Stimulated activated naive CD8-positive, alpha-beta T cell treated with anti-CD3 and anti-CD28 coated beads, Interleukin-15, amount 100 ng/mL, for 72 hours (primary cell): Measurements from ENCODE around the gene ASNS.
"Not testable (repeated sequence)": the region's sequence is repeated elsewhere in the genome, so short reads cannot be mapped to it uniquely, and the experiment has no call there.

ENCODE experiments used
- ATAC-seq: fragments of 150-1000 bp; cut with Tn5 transposase; 2 replicates; pipeline ENCODE4 v1.10.0; 2021; ENCODE audit warnings: mild to moderate bottlenecking, moderate library complexity
- DNase-seq, 2 donors: peaks; one replicate each; pipeline ENCODE4 v3.0.0; 2021 to 2022
- H3K27ac Mint-ChIP-seq, 2 donors: one replicate each; pipeline ENCODE4 v1.8.0; 2022; ENCODE audit warnings: mild to moderate bottlenecking in 2 of 2, mixed read lengths in 2 of 2, moderate library complexity in 2 of 2
- H3K27me3 Mint-ChIP-seq: one replicate; pipeline ENCODE4 v1.8.0; 2022; ENCODE audit warnings: mixed read lengths
- H3K4me1 Mint-ChIP-seq: one replicate; pipeline ENCODE4 v1.8.0; 2022; ENCODE audit warnings: mild to moderate bottlenecking, mixed read lengths
- H3K4me3 Mint-ChIP-seq, 2 donors: one replicate each; pipeline ENCODE4 v1.8.0; 2022; ENCODE audit warnings: mild to moderate bottlenecking in 2 of 2, mixed read lengths in 2 of 2, moderate library complexity in 1 of 2
- H3K9me3 Mint-ChIP-seq, 2 donors: one replicate each; pipeline ENCODE4 v1.8.0; 2022; ENCODE audit warnings: mixed read lengths in 2 of 2

The ASNS gene

DNA sequence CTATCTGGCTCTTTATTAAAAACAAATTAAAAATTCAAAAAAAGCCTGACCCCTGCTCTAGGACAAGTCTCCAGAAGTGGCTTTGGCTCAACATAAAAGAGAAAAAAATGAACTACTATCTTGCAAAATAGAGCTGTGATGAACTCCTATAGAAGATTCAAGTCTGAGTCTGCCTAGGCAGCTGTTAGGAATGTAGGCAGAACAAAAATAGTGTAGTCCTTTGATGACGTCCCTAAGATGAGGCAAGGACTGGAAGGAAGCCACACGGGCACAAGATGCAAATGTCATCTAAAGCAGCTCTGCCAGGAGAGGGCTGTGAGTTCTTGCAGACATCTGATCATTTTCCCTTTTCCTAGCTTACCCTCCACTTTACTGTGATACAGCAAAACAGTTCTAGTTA is 20.5 kb downstream of the ASNS start:
- no peak for ATAC-seq
- H3K27ac Mint-ChIP-seq = no peak overlapping the region

DNA sequence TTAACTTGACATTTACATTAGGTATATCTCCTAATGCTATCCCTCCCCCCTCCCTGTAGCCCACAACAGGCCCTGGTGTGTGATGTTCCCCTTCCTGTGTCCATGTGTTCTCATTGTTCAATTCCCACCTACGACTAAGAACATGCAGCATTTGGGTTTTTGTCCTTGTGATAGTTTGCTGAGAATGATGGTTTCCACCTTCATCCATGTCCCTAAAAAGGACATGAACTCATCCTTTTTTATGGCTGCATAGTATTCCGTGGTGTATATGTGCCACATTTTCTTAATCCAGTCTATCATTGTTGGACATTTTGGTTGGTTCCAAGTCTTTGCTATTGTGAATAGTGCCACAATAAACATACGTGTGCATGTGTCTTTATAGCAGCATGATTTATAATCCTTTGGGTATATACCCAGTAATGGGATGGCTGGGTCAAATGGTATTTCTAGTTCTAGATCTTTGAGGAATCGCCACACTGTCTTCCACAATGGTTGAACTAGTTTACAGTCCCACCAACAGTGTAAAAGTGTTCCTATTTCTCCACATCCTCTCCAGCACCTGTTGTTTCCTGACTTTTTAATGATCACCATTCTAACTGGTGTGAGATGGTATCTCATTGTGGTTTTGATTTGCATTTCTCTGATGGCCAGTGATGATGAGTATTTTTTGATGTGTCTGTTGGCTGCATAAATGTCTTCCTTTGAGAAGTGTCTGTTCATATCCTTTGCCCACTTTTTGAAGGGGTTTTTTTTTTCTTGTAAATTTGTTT is 21.8 kb downstream of the ASNS start:
- H3K9me3 Mint-ChIP-seq, H3K4me1 Mint-ChIP-seq, ATAC-seq, H3K27ac Mint-ChIP-seq, DNase-seq, H3K27me3 Mint-ChIP-seq, H3K4me3 Mint-ChIP-seq: not testable (repeated sequence)

More for the DNA sequence above, 20.5 kb downstream of the ASNS start:
- H3K4me3 Mint-ChIP-seq = no peak overlapping the region
- no peaks in the 10 kb centered on the region for H3K4me1 Mint-ChIP-seq
- H3K9me3 Mint-ChIP-seq = no peaks in the 10 kb centered on the region
- H3K27me3 Mint-ChIP-seq = no peaks in the 10 kb centered on the region
- no peak for DNase-seq

DNA sequence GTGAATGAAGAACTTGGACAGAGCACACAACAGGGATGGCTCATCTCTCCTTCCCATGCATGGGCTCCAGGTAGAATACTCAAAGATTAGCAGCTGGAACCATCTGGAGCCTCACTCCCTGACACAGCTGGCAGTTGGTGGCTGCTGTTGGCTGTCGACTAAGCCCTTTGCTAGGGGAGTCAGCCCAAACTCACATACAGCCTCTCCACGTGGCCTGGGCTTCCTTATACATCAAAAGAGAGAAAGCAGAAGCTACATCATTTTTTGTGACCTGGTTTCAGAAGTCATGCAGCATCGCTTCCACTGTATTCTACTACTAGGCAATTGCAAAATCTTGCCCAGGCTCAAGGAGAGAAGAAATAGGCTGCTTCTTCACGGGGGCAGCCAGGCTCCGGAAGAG is 24.4 kb downstream of the ASNS start:
- Mint-ChIP-seq H3K9me3 (no peaks in the 10 kb centered on the region), H3K4me1 (no peaks in the 10 kb centered on the region), H3K27ac (no peak overlapping the region), H3K27me3 (no peaks in the 10 kb centered on the region), H3K4me3 (no peak overlapping the region)
- no peak for DNase-seq
- ATAC-seq = no peak

DNA sequence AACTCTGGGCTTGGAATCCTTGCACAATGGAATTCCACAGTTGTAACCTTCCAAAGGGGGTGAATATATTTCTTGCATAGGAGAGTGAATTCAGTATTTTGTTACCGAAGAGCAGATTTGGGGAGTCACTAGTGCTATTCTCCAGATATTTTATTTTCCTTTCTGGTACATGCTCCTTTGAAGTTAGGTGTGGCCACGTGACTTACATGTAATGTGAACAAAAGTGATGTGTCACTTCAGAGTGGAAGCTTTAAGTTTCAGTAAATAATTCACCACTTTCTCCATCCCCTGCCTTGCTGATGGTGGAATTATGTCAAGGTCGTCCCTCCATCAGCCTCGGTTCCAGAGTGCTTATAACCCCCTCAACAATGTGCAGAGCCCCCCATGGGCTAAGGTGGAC is 25.3 kb downstream of the ASNS start:
- H3K27me3 Mint-ChIP-seq = no peaks in the 10 kb centered on the region
- no peak overlapping the region for H3K4me3 Mint-ChIP-seq
- no peak overlapping the region for H3K27ac Mint-ChIP-seq
- no peak for DNase-seq
- H3K4me1 Mint-ChIP-seq = no peaks in the 10 kb centered on the region
- ATAC-seq = no peak
- no peaks in the 10 kb centered on the region for H3K9me3 Mint-ChIP-seq

DNA sequence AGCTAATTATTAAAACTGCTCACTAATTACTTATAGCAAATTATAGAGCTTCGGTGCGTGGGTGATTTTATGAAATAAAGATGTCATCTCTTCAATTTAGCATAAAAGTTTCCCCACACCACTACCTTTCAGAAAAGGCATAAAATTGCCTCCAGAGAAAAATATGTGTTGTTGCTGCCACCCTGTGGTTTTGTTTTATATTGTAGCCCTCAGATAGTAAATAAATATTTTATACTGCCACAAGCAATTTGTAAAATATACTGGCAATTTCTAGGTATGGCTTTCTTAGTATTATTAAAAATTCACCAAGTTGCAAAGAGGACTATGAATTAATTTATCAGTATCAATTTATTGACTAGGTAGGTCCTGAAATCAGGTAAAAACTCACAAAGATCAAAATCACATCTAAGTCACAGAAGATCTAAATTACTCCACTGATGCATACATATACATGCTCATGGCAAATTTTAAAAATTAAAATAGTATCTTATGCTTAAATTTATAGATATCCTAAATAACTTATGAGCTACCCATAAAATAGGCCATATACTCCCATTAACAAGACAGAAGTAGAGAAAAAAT is 26.5 kb downstream of the ASNS start:
- Mint-ChIP-seq H3K9me3 (no peaks in the 10 kb centered on the region), H3K4me3 (no peak overlapping the region), H3K4me1 (no peaks in the 10 kb centered on the region), H3K27ac (no peak overlapping the region), H3K27me3 (no peaks in the 10 kb centered on the region)
- DNase-seq = no peak
- ATAC-seq = no peak

DNA sequence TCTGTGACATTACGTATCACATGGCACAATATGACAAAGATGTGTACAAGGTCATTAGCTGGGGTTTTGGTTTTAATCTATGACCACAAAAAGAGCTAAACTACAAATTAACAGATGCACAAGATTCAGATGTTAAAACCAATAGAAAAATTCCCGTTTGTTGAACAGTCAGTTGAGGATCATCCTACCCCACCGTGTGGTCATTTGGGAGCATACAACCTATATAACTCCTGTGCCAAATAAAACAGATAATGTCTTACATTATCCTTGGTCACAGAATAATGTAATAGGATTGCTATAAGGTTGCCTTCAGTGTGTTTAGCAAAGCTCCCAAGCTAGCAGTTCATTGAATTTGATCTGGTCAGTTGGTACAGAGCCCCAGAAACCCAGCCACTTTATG is 28.2 kb downstream of the ASNS start:
- Mint-ChIP-seq H3K27ac (no peak overlapping the region), H3K4me1 (no peaks in the 10 kb centered on the region), H3K27me3 (peaks cover 10% of the 10 kb centered on the region), H3K4me3 (no peak overlapping the region), H3K9me3 (no peaks in the 10 kb centered on the region)
- no peak for ATAC-seq
- DNase-seq = no peak

DNA sequence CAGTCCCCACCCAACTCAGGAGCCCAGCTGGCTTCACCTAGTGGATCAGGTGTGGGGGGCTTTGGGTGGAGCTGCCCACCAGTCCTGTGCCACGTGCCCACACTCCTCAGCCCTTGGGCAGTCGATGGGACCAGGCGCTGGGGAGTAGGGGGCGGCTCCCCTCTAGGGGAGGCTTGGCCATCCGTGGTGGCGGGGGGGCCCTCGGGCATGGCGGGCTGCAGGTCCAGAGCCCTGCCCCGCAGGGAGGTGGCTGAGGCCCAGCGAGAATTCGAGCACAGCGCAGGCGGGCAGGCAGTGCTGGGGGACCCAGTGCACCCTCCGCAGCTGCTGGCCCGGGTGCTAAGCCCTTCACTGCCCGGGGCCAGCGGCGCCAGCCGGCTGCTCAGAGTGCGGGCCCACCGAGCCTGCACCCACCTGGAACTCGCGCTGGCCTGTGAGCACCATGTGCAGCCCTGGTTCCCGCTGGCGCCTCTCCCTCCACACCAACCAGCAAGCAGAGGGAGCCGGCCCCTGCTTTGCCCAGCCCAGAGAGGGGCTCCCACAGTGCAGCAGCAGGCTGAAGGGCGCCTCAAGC is 29.3 kb downstream of the ASNS start:
- Mint-ChIP-seq H3K27ac (no peak overlapping the region), H3K27me3 (peaks cover 12% of the 10 kb centered on the region), H3K9me3 (no peaks in the 10 kb centered on the region), H3K4me3 (no peak overlapping the region), H3K4me1 (no peaks in the 10 kb centered on the region)
- peak; percentile 70 for ATAC-seq
- DNase-seq = no peak

DNA sequence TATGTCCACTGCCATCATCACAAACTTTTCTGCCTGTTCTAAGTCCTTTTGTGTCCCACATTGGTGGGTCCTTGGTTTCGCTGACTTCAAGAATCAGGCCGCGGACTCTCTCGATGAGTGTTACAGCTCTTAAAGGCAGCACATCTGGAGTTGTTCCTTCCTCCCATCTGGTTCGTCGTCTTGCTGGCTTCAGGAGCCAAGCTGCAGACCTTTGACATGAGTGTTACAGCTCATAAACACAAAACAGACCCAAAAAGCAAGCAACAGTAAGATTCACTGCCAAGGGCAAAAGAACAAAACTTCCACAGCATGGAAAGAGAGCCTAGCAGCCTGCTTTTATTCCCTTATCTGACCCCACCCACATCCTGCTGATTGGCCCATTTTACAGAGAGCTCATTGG is 30.2 kb downstream of the ASNS start:
- Mint-ChIP-seq H3K27ac (no peak overlapping the region), H3K4me1 (no peaks in the 10 kb centered on the region), H3K9me3 (no peaks in the 10 kb centered on the region), H3K27me3 (peaks cover 15% of the 10 kb centered on the region), H3K4me3 (no peak overlapping the region)
- DNase-seq (no peak), ATAC-seq (no peak)

DNA sequence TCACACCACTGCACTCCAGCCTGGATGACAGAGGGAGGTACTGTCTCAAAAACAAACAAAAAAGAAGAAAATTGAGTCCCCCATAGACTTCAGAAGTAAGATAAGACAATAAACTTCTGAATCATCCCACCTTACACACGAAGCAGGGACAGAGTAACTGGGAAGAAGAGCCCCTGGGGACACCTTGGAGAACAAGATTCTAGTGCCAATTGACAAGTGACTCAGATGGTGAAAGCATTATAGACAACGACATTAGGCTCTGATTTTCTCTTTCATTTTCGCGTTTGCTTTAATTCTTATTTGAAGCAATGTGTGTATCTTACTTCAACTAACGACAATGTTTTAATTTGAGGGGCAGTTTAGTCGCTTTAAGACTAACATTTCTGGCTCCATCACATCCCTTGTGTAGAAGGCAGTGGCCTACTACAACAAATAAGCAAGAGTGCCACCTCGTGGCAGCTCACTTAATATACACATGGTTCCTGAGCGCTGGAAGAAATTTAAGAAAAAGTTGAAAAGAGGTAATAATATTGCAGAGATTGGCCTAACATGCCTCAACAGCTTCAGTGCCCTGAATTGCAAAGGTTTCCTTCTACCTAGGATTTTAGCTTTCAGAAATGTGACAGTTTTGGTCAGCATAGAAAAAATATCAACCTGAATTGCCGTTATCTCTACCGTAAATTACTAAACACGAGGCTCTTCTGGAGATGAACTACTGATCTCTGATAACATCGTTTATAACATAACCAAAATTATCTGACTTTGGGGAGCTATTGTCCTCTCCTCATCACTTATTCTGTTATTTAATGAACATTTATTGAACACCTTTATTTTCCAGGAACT is 36.7 kb downstream of the ASNS start:
- ATAC-seq = peak; percentile 70

DNA sequence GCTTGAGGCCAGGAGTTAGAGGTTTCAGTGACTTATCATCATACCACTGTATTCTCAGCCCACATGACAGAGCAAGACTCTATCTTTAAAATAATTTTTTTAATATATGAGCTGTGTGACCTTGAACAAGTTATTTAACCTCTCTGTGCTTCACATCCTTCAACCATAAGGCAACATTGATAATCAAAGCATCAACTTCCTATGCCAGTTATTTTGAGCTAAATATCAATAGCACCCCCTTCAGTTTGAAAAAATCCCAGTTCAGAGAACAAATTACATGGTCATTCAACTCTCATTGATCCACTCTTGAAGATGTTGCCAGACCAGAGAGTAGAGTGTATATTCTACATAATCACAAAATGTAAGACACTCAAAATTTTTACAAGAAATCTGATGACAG is 53.0 kb downstream of the ASNS start:
- no peaks in the 10 kb centered on the region for H3K4me1 Mint-ChIP-seq
- H3K27me3 Mint-ChIP-seq = no peaks in the 10 kb centered on the region
- H3K27ac Mint-ChIP-seq = no peak overlapping the region
- H3K4me3 Mint-ChIP-seq = no peak overlapping the region
- no peak for ATAC-seq
- no peak for DNase-seq
- no peaks in the 10 kb centered on the region for H3K9me3 Mint-ChIP-seq

More for the DNA sequence above, 36.7 kb downstream of the ASNS start:
- H3K27ac Mint-ChIP-seq = no peak overlapping the region
- no peaks in the 10 kb centered on the region for H3K9me3 Mint-ChIP-seq
- peak; percentile 46 to 50 for DNase-seq
- peaks cover 41% of the 10 kb centered on the region for H3K27me3 Mint-ChIP-seq
- H3K4me3 Mint-ChIP-seq = no peak overlapping the region
- H3K4me1 Mint-ChIP-seq = no peaks in the 10 kb centered on the region

DNA sequence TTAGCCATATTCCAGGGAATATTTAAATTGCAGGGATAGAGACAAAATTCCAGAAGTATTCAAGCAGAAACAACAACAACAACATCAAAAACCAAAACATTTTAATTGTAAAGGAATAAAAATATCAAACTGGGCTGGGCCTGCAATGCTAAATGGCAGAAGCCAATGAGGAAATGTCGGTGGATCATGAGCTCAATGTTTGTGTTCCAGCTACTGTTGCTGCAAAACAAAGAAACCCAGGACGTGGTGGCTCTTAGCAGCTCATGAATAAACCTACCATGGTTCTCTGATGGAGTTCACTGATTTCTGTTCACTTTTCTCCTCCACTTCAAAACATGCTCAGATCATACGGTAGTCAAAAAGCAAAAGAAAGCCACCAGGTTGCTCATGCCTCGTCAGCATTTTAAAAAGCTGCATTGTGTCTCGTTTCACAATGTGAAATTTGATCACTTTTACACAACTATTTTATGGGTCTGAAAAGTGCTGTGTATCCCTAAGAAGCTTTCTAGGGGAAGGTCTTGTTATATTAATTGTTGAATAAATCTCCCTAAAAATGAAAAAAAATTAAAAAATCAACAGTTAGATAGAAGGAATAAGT is 54.0 kb downstream of the ASNS start:
- H3K27me3 Mint-ChIP-seq = peaks cover 5% of the 10 kb centered on the region
- H3K4me1 Mint-ChIP-seq = no peaks in the 10 kb centered on the region
- H3K27ac Mint-ChIP-seq = no peak overlapping the region
- ATAC-seq (no peak), DNase-seq (no peak)
- no peaks in the 10 kb centered on the region for H3K9me3 Mint-ChIP-seq
- H3K4me3 Mint-ChIP-seq = no peak overlapping the region
